COR-L47 (cell line): ENCODE results near the gene ZNF512.
"Not testable (repeated sequence)": the region's sequence is repeated elsewhere in the genome, so short reads cannot be mapped to it uniquely, and the experiment has no call there.

Experiments used
- DNase-seq: peaks from one replicate; lab custom pipeline; 2025; lab: John Stamatoyannopoulos, UW

ZNF512 gene

GRCh38 chr2:27583390-27583915 lies 611 bp downstream of the ZNF512 start:
- no peak for DNase-seq

- DNase-seq: no peak
These were observed 1.8 kb downstream of the ZNF512 start for GRCh38 chr2:27584597-27584996.

- no peak for DNase-seq
These were observed 4.2 kb downstream of the ZNF512 start for GRCh38 chr2:27587025-27587424.

GRCh38 chr2:27588308-27588707 lies 5.5 kb downstream of the ZNF512 start:
- no peak for DNase-seq

GRCh38 chr2:27591745-27592144 lies 8.9 kb downstream of the ZNF512 start:
- DNase-seq: no peak

GRCh38 chr2:27593240-27593639 lies 10.4 kb downstream of the ZNF512 start:
- no peak for DNase-seq

GRCh38 chr2:27594020-27594703 lies 11.3 kb downstream of the ZNF512 start:
- not testable (repeated sequence) for DNase-seq

GRCh38 chr2:27595412-27595811 lies 12.6 kb downstream of the ZNF512 start:
- not testable (repeated sequence) for DNase-seq

GRCh38 chr2:27596627-27597026 lies 13.8 kb downstream of the ZNF512 start:
- DNase-seq: no peak

- no peak for DNase-seq
These were observed 23.8 kb downstream of the ZNF512 start for GRCh38 chr2:27606611-27607010.

- DNase-seq: no peak
These were observed 31.1 kb downstream of the ZNF512 start for GRCh38 chr2:27613985-27614384.

GRCh38 chr2:27615316-27615715 lies 32.5 kb downstream of the ZNF512 start:
- DNase-seq: no peak

GRCh38 chr2:27621524-27621923 lies 38.7 kb downstream of the ZNF512 start:
- DNase-seq: no peak

- DNase-seq: no peak
These were observed 40.1 kb downstream of the ZNF512 start for GRCh38 chr2:27622921-27623384.

- DNase-seq: no peak
These were observed 42.1 kb downstream of the ZNF512 start for GRCh38 chr2:27624943-27625342.

- not testable (repeated sequence) for DNase-seq
These were observed 43.5 kb downstream of the ZNF512 start for GRCh38 chr2:27626323-27626722.

- not testable (repeated sequence) for DNase-seq
These were observed 44.1 kb downstream of the ZNF512 start for GRCh38 chr2:27626921-27627320.

- DNase-seq: no peak
These were observed 45.3 kb downstream of the ZNF512 start for GRCh38 chr2:27627963-27628766.

- DNase-seq: peak; percentile 85
These were observed 46.2 kb downstream of the ZNF512 start, which contains the start of the genes CCDC121 and GPN1 for GRCh38 chr2:27628767-27629709. Gene CCDC121, minus strand, starts transcription at chr2:27629012. Its CDS starts 1,213 bp downstream, at chr2:27627799. Gene GPN1, plus strand, starts transcription at chr2:27629050. Its CDS starts 9 bp downstream, at chr2:27629059.

GRCh38 chr2:27630257-27630656 lies 47.4 kb downstream of the ZNF512 start:
- DNase-seq: not testable (repeated sequence)

GRCh38 chr2:27634291-27634690 lies 51.4 kb downstream of the ZNF512 start:
- no peak for DNase-seq

GRCh38 chr2:27636766-27637165 lies 53.9 kb downstream of the ZNF512 start:
- no peak for DNase-seq
